HepG2 (cell line): Measurements from ENCODE around the gene PIK3CA. TPM values are rescaled to one million over a fixed set of nuclear protein-coding genes. Genes with fewer than 3 reads are reported as not detected.
A peak's percentile ranks its signal among the peaks of the same experiment; 100 is the strongest.

Experiments
- CHCHD3 ChIP-seq: sonication (generic); formaldehyde crosslinking; IDR thresholded peaks from 2 replicates; pipeline ENCODE4 v1.8.0; 2022; ENCODE audit warnings: mild to moderate bottlenecking, missing genetic modification reagents, moderate library complexity
- FOXA3 ChIP-seq: IDR thresholded peaks from 2 replicates; pipeline ENCODE4 v1.6.1; 2016; ENCODE audit warnings: missing genetic modification reagents, missing compliant biosample characterization
- HOXA7 ChIP-seq: sonication (generic); formaldehyde crosslinking; IDR thresholded peaks from 2 replicates; pipeline ENCODE4 v1.8.1; 2022; ENCODE audit warnings: mild to moderate bottlenecking, missing genetic modification reagents, moderate library complexity
- KAT8 ChIP-seq: IDR thresholded peaks from 2 replicates; pipeline ENCODE4 v1.6.1; 2016; ENCODE audit warnings: missing genetic modification reagents, missing compliant biosample characterization
- KDM1A ChIP-seq: IDR thresholded peaks from 2 replicates; pipeline ENCODE4 v1.6.1; 2016; ENCODE audit warnings: missing compliant biosample characterization
- MIER3 ChIP-seq: IDR thresholded peaks from 2 replicates; pipeline ENCODE4 v1.6.1; 2016; ENCODE audit warnings: missing compliant biosample characterization, borderline replicate concordance
- NPAS2 ChIP-seq: sonication (generic); formaldehyde crosslinking; IDR thresholded peaks from 2 replicates; pipeline ENCODE4 v1.8.0; 2022; ENCODE audit warnings: mild to moderate bottlenecking, missing genetic modification reagents, borderline replicate concordance
- REST ChIP-seq, 2 experiments: IDR thresholded peaks; 2 replicates each; pipeline ENCODE4 v1.6.1; 2011 to 2012; ENCODE audit warnings: low read length in 2 of 2, borderline replicate concordance in 1 of 2, low read depth in 1 of 2, mild to moderate bottlenecking in 1 of 2, moderate library complexity in 1 of 2
- RFX3 ChIP-seq: IDR thresholded peaks from 2 replicates; pipeline ENCODE4 v1.6.1; 2016; ENCODE audit warnings: missing biosample characterization, missing genetic modification reagents
- SIX4 ChIP-seq: sonication (generic); formaldehyde crosslinking; IDR thresholded peaks from 2 replicates; pipeline ENCODE4 v1.4.0; 2020; ENCODE audit warnings: missing genetic modification reagents
- TFAP4 ChIP-seq: sonication (generic); IDR thresholded peaks from 2 replicates; pipeline ENCODE4 v1.6.1; 2016; ENCODE audit warnings: low read depth, borderline replicate concordance
- ZBTB8A ChIP-seq: sonication (generic); formaldehyde crosslinking; IDR thresholded peaks from 2 replicates; pipeline ENCODE4 v1.4.0; 2020; ENCODE audit warnings: mild to moderate bottlenecking, low read depth, missing genetic modification reagents, borderline replicate concordance
- ZFP91 ChIP-seq: sonication (generic); formaldehyde crosslinking; IDR thresholded peaks from 2 replicates; pipeline ENCODE4 v1.9.0; 2022; ENCODE audit warnings: missing genetic modification reagents, mild to moderate bottlenecking, borderline replicate concordance
- ZNF30 ChIP-seq: sonication (generic); formaldehyde crosslinking; IDR thresholded peaks from 2 replicates; pipeline ENCODE4 v1.5.0; 2020; ENCODE audit warnings: mild to moderate bottlenecking, missing genetic modification reagents
- ZNF333 ChIP-seq: sonication (generic); formaldehyde crosslinking; IDR thresholded peaks from 2 replicates; pipeline ENCODE4 v1.4.0; 2020; ENCODE audit warnings: mild to moderate bottlenecking, missing genetic modification reagents, borderline replicate concordance
- ZNF350 ChIP-seq: sonication (generic); formaldehyde crosslinking; IDR thresholded peaks from 2 replicates; pipeline ENCODE4 v1.4.0; 2020; ENCODE audit warnings: mild to moderate bottlenecking, low read depth, missing genetic modification reagents, borderline replicate concordance
- ZNF432 ChIP-seq: sonication (generic); formaldehyde crosslinking; IDR thresholded peaks from 2 replicates; pipeline ENCODE4 v1.5.0; 2020; ENCODE audit warnings: missing genetic modification reagents, mild to moderate bottlenecking, borderline replicate concordance
- ZNF674 ChIP-seq: sonication (generic); formaldehyde crosslinking; IDR thresholded peaks from 2 replicates; pipeline ENCODE4 v1.5.0; 2020; ENCODE audit warnings: low read depth, mild to moderate bottlenecking, missing genetic modification reagents
- polyA plus RNA-seq, 8 experiments: library from polyadenylated mRNA; depleted of rRNA in 3 of 8; stranded (reverse) in 7 of 8; unstranded in 1 of 8; fragments of >200 nt; fragmentation: Illumina TruSeq in 4 of 8; extraction: Trizol in 4 of 8; gene quantifications; 2 replicates each; pipeline versions ENCODE4 v1.2.1 to v1.2.3, GENCODE V29; 2011 to 2016; ENCODE audit warnings: low read depth in 4 of 8, missing spikeins in 1 of 8, mixed read lengths in 1 of 8; ENCODE audit not compliant: insufficient read depth in 1 of 8
- total RNA-seq, 5 experiments: library from RNA; depleted of rRNA; stranded (reverse); fragments of >200 nt; fragmentation: Illumina TruSeq; extraction: Trizol; gene quantifications; 2 replicates each; pipeline ENCODE4 v1.2.3, GENCODE V29; 2016; ENCODE audit warnings: low read depth in 1 of 5
- TF ChIP-seq, protein P1 (sequence below): sonication (generic); formaldehyde crosslinking; IDR thresholded peaks from 2 replicates; pipeline ENCODE4 v1.8.0; 2022; ENCODE audit warnings: missing genetic modification reagents, low read depth, mild to moderate bottlenecking, borderline replicate concordance
- TF ChIP-seq, protein P2 (sequence below): sonication (generic); formaldehyde crosslinking; IDR thresholded peaks from 2 replicates; pipeline ENCODE4 v1.4.0; 2020; ENCODE audit warnings: mild to moderate bottlenecking, missing genetic modification reagents
- TF ChIP-seq, protein P3 (sequence below): sonication (generic); formaldehyde crosslinking; IDR thresholded peaks from 2 replicates; pipeline ENCODE4 v1.5.0; 2020; ENCODE audit warnings: missing genetic modification reagents

PIK3CA gene
- total and polyA plus RNA-seq, 2 of the 13 experiments (the other 11 are each of a cell fraction or from before 2014, with no cell fraction given): 5.7 to 11.4 TPM

- TF ChIP-seq REST (IDR thresholded peaks at IDR 0.05; ENCODE audit: borderline replicate concordance in 1 of 2, low read depth in 1 of 2, low read length in 2 of 2) (no peak), TFAP4 (no peak), HOXA7 (CRISPR knock-in tag) (no peak), MIER3 (CRISPR knock-in tag) (no peak), FOXA3 (CRISPR knock-in tag) (no peak), RFX3 (CRISPR knock-in tag) (no peak), CHCHD3 (CRISPR knock-in tag) (no peak), ZNF30 (CRISPR knock-in tag) (no peak), KAT8 (no peak), ZNF350 (no peak), ZBTB8A (no peak), NPAS2 (CRISPR knock-in tag) (no peak), ZNF333 (CRISPR knock-in tag) (peak; percentile 85; the same call in 1 of the 2 replicates), KDM1A (CRISPR knock-in tag) (no peak), ZNF432 (CRISPR knock-in tag) (no peak), SIX4 (no peak), ZNF674 (CRISPR knock-in tag) (no peak), ZFP91 (CRISPR knock-in tag) (peak; percentile 31; the same call in 1 of the 2 replicates)
- TF ChIP-seq, protein P1, sequence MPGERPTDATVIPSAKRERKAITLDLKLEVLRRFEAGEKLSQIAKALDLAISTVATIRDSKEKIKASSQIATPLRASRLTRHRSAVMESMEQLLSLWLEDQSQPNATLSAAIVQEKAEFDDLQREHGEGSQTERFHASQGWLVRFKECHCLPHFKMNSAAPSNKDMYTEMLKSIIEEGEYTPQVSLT (CRISPR knock-in tag): no peak
- TF ChIP-seq, protein P2, sequence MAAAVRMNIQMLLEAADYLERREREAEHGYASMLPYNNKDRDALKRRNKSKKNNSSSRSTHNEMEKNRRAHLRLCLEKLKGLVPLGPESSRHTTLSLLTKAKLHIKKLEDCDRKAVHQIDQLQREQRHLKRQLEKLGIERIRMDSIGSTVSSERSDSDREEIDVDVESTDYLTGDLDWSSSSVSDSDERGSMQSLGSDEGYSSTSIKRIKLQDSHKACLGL (CRISPR knock-in tag): 0 out of 2 replicates have a peak, but pooled peaks have one; percentile 56
- TF ChIP-seq, protein P3, sequence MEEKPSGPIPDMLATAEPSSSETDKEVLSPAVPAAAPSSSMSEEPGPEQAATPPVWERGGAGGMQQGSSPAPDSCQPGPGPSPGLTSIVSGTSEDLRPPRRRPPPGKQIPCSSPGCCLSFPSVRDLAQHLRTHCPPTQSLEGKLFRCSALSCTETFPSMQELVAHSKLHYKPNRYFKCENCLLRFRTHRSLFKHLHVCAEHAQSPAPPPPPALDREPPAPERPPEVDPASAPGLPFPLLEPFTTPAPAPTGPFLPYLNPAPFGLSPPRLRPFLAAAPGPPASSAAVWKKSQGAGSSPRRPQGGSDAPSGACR: no peak
These were observed 654 bp downstream of the PIK3CA start (continued) for GRCh38 chr3:179148616-179149405.
